Activated T-helper 9 cell treated with anti-CD3 and anti-CD28 coated beads, Interleukin-2, amount 50 U/mL, for 16 hours (primary cell): ENCODE data around the gene SPON2.
A peak's percentile ranks its signal among the peaks of the same experiment; 100 is the strongest.

Experiments used
- DNase-seq: peaks from one replicate; pipeline ENCODE4 v3.0.0-alpha.2; 2020; ENCODE audit warnings: low read depth

Gene SPON2

GRCh38 chr4:1172971-1173757, 781 bp upstream of the SPON2 start:
- no peak for DNase-seq

DNA sequence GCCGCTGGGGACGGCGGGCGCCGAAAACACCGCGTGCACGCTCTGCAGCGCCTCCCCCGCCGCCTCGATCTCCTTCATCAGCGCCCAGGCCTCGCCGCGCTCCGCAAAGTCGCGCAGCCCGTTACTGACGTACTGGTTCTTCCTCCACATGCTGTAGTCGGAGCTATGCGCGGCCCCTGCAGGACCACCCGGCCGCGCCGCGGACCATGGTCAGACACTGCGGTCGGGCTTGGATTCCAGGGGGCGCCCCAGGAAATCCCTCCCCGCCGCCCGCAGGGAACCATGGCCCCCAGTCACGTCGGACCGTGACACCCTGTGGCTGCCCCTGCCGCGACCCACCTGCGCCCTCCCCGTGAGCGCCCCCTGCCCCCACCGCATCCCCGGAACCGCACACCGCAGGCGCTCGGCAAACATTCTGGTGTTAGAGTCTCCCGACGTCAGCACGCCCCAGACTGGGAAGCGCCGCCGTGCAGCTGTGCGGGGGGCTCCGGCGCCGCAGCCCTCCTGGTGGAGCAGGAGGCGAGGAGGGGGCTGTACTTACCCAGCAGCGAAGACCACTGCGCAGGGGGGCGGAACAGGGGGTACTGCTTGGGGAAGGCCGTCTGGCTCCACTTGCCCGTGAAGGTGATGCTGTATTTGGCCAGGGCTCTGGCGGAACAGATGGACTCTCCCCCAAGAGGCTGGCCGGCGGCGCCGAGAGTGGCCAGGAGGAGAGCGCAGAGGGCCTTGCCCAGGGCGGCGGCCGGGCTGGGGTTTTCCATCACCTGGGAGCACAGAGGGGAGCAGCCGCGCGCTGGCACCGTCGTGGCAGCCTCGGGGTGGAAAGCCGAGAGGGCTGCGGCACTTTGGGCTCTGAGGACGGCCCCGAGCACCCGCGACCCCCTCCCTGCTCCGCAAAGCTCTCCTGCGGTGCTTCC, 814 bp downstream of the SPON2 start:
- peak; percentile 35 for DNase-seq

GRCh38 chr4:1170976-1171310, 1.4 kb downstream of the SPON2 start:
- no peak for DNase-seq

- DNase-seq = no peak
These were observed 2.0 kb downstream of the SPON2 start for GRCh38 chr4:1170156-1170975.

GRCh38 chr4:1169691-1170096, 2.7 kb downstream of the SPON2 start:
- DNase-seq = no peak

DNA sequence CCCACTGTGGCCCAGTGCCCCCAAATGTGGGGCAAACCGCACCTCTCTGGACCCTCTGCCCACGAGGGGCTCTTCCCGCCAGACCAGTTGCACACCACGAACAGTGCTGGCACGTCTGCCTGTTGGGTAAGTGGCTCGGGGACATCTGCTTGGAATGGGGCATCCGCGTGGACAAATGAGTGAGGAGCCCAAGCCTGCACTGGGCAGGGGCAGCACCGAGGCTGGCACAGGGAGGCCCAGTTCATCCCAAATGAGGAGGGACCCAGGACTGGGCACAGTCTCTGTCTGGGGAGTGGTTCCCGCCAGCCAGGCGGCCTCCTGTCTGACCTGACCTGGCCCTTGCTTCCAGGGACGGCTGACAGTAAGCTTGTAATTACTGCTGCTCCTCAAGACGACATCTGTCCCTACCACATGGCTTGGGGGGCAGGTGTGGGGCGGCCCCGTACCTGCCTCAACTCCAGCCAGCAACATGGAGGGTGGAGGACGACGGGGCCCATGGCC, 3.2 kb downstream of the SPON2 start:
- no peak for DNase-seq

GRCh38 chr4:1168191-1169101, 3.9 kb downstream of the SPON2 start:
- no peak for DNase-seq

GRCh38 chr4:1167244-1167949, 5.0 kb downstream of the SPON2 start:
- peak; percentile 78 for DNase-seq

DNA sequence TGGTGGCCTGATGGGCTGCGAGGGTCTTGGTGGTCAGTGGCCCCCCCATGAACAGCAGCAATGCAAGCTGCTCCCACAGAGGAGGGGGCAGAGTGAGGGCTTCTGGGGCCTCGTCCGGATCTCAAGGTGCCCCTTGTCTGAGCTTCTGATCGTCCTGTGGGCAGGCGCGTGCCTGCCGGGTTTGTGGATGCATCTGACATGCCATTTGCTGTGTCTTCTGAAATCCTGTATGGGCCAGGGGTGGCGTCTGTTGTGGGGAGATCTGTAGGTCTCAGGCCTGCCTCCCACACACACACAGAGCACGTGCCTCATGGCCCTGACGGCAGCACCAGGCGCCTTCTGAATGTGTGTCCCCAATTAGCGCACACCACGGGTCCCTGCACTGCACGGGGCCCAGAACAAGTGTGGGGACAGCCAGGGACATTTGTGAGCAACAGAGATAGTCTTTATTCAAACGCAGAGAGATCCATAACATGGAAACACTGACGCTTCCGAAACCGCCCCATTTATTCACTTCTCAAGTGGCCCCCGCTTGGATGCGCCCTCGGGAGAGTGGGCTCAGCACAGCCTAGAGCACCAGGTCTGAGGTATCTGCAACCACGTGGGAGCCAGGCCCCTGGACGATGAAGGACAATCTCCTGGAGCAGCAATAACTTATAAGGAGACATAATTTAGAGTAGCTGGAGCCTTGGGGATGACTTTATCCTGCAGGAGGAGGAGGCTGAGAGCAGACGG, 5.7 kb downstream of the SPON2 start:
- no peak for DNase-seq

- no peak for DNase-seq
These were observed 7.3 kb downstream of the SPON2 start for GRCh38 chr4:1164956-1165545.

DNA sequence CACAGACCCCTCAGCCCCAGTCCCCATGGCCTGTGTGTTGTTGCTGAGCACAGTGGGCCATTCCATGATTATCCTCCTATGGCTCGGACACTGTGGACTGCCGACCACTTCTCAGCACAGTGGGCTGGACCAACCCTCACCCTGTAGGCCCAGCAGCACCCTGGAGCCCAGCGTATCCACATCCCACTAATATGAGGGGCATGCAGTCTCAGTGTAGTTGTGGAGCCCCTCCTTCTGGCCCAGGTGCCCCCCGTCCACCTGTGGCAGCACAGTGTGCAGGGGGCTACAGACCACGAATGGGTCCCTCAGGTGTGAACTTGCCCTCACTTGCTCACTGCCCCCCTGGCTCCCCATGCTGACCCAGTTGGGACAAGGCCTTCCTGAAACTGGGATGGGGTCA, 7.9 kb downstream of the SPON2 start:
- no peak for DNase-seq

- DNase-seq = no peak
These were observed 8.3 kb downstream of the SPON2 start for GRCh38 chr4:1164040-1164439.

DNA sequence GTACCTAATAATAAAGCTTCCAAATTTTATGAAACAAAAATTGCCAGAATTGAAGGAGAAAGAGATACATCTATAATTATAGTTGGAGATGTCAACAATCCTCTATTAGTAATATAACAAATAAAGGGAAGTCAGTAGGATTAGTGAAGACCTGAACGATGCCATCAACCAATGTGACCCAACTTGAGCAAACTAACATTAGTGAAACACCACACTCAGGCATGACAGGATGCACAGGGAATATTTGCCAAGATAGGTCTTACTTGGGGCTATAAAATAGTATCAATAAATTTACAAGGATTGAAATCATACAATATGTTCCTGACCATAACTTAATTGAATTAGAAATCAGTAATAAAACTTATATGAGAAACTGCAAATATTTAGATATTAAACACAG, 12.0 kb downstream of the SPON2 start:
- no peak for DNase-seq

GRCh38 chr4:1156069-1156468, 16.3 kb downstream of the SPON2 start:
- no peak for DNase-seq

DNA sequence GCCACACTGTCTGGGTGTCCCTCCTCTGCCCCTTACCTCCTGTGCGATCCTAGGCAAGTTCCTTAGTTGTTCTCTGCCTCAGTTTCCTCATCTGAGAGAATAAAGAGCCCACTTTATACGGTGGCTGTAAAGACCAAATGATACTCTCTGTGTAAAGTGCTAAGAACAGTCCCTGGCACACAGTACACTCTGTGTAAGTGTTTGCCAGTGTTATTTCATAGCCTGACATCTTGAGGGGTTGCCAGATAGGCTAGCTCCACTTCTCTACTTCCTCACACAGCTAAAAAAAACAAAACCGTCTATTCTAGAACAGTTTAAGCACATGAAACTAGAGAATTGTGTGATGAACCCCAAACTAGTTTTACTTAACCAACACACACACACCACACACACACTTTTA, 17.1 kb downstream of the SPON2 start:
- no peak for DNase-seq

DNA sequence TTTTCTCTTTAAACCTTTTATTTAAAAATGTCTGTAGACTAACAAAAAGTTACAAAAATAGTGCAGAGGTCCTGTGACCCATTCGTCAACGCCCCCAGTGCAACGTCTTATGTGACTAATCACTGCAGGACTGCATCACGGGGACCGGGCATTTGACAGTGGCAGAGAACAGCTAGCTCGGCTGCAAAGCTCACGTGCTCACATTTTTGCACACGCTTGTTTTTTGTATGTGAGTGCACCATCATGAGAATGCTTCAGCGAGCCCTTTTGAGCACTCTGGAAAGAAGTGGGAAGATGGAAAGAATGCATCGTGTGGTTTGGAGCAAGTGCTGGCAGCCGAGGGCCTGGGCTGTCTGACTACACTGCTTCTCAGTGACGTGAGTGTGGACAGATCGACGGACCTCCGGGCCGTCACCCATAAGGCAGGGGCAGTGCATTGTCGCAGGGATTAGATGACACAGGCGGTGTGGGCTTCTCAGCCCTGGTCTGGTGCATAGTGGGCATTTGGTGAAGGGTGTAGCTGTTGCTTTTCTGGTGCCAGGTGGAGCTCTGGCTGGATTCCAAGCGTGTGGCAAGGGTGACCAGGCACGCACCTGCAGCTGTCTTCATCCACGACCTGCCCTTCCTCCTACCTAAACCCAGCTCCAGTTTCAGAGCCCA, 17.7 kb downstream of the SPON2 start:
- DNase-seq = no peak

DNA sequence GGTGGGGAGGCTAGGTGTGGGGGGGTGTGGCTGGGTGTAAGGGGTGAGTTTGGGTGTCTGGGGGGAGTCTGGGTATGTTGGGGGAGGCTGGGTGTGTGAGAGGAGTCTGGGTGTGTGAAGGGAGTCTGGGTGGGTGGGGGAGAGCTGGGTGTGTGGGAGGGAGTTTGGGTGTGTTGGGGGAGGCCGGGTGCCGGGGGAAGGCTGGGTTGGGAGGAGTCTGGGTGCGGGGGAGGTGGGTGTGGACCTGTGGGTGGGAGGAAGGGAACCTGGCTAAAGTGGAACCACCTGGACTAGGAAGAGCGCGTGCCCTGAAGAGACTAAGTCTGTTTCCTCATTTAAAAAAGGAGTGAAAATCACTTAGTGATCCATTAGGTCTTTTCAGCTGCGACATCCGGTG, 18.3 kb downstream of the SPON2 start:
- DNase-seq = no peak

DNA sequence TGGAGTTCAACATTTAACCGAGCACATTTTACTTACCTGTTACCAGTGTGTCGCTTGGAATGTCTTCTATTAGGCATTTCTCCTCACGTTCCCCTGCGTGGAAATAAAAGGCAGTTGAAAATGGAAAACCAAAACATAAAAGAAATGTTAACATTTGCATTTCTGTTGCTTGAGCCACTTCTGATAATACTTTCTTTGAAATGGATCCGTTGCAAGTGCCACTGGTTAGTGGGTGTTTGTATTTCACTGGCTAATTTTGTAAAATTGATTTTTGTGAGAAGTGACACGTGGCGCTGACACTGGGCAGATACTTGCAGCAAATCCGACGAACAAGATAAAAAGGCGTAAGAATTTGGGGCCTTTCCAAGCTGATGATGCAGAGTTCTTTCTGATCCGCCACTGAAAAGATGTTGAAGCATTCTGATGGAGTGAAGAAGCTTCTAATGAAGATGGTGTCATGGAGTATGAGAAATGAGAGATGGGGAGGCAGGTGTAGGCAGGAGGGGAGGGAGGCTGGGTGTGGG, 18.8 kb downstream of the SPON2 start:
- no peak for DNase-seq

DNA sequence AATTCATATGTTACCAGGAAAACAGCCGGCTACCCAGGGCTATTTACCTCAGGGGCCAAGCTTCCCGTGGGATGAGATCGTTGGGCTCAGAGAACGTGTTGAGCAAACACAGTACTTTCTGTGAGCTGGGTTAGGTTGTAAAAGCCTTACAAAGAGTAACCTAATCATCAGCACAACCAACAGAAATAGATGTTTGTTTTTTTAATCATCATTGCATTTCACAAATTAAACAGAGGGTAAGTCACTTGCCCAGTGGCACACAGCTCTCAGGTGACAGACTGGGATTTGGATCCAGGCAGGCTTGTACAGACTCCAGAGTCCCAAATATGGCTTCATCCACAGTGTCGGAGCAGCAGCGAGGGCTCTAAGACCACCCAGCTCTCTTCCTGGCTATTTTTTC, 20.1 kb downstream of the SPON2 start:
- DNase-seq = no peak
